Measurements from ENCODE around the gene SPANXB1. TPM values are rescaled to one million over a fixed set of nuclear protein-coding genes. Genes with fewer than 3 reads are reported as not detected.
A peak's percentile ranks its signal among the peaks of the same experiment; 100 is the strongest.
"Not testable (repeated sequence)": the region's sequence is repeated elsewhere in the genome, so short reads cannot be mapped to it uniquely, and the experiment has no call there.

SPANXB1 gene
- 0.55 and 1.4 TPM in 2 replicates for total RNA-seq (2014; rRNA removed; shearing (Covaris generic))
- not detected in 2 replicates for polyA plus RNA-seq (2015; cell fraction: cytosol; rRNA removed)
- 0.73 TPM in 1 of 2 replicates, not detected in the other for polyA plus RNA-seq (2015; cell fraction: nucleus; rRNA removed)

GRCh38 chrX:141002568-141002967, at the start of gene SPANXB1:
SPANXB1 (plus strand) TSS chrX:141002594; CDS start chrX:141002694, 100 bp downstream.
- not testable (repeated sequence) for DNase-seq (ENCODE audit: low read depth)

GRCh38 chrX:140967036-140967435, 35.4 kb upstream of the SPANXB1 start:
- no peak for DNase-seq (ENCODE audit: low read depth)

- no peak for DNase-seq (ENCODE audit: low read depth)
Observed at GRCh38 chrX:140971099-140971795, 31.1 kb upstream of the SPANXB1 start.

- DNase-seq (ENCODE audit: low read depth): no peak
Observed at GRCh38 chrX:140975472-140975871, 26.9 kb upstream of the SPANXB1 start.

DNA sequence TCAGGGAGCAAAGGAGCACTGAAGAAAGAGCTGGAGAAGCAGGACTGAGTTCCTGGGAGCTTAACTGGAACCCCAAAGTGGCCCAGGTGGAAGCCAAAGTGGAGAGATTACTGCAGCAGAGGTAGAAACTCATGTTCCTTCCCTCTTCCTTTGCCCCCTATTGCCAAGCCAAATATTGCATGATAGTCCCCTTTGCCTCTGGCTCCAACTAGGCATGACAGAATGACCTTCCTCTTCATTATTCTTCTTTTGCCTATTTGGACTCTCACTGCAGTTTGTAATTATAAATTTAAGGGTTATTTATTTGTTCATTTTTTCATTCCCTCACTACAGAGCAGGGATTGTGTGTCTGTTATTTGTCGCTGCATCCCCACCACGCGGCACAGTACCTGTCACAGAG, 22.1 kb upstream of the SPANXB1 start:
- DNase-seq (ENCODE audit: low read depth): no peak

DNA sequence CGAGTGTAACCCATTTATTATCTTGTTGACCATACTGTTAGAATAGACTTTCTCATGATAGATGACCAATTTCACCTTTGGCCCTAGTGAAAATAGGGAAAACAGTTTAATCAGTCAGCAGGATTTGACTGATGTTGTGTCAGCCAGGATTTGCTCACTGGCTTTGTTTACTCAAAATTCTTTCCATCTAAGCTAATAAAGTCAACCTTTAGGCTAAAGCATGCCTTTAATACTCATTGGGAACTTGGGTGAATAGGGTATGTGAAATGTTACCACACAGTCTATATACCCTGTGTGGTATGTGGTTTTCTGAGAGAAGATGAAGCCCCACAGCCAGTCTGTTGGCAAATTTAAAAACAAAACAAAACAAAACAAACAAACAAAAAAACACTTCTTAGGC, 18.7 kb upstream of the SPANXB1 start:
- no peak for DNase-seq (ENCODE audit: low read depth)

GRCh38 chrX:141005243-141005642, 2.8 kb downstream of the SPANXB1 start:
- not testable (repeated sequence) for DNase-seq (ENCODE audit: low read depth)

DNA sequence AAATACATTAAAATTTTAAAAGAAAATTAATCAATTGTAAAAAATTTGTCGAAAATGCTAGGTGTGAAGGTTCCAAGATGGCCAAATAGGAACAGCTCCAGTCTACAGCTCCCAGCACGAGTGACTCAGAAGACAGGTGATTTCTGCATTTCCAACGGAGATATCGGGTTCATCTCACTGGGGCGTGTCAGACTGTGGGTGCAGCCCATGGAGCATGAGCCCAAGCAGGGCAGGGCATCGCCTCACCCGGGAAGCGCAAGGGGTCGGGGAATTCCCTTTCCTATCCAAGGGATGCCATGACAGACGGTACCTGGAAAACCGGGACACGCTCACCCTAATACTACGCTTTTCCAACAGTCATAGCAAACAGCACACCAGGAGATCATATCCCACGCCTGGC, 41.9 kb downstream of the SPANXB1 start:
- not testable (repeated sequence) for DNase-seq (ENCODE audit: low read depth)

- not testable (repeated sequence) for DNase-seq (ENCODE audit: low read depth)
Observed at GRCh38 chrX:141049878-141050277, 47.5 kb downstream of the SPANXB1 start.

DNA sequence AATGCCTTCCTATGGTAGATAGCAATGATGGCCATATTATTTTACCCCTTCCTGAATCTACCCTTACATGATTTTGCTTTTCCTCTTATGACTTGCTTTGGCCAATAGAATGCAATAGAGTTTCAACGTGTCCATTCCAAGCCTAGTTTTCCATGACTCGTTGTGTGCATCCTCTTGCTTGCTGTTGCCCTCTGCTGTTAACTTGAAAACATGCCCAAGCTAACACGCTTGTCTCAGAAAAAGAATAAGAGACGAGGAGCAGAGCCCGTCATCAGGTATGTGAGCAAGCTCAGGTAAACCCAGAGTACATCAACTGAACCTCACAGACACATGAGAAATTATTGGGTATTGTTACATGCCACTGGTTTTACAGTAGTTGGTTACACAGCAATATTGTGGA, 49.7 kb downstream of the SPANXB1 start:
- DNase-seq (ENCODE audit: low read depth): peak; percentile 15

Other genes with a start within 250 kb of the SPANXB1 start
- gene LDOC1, start 174.5 kb downstream of the SPANXB1 start, total RNA-seq (2014; rRNA removed; shearing (Covaris generic)): 13.4 and 35.5 TPM in 2 replicates
- gene SPANXC, start 239.9 kb downstream of the SPANXB1 start, total RNA-seq (2014; rRNA removed; shearing (Covaris generic)): 7.5 and 13.9 TPM in 2 replicates